ENCODE results near the gene TMEM35B. TPM values are rescaled to one million over a fixed set of nuclear protein-coding genes. Genes with fewer than 3 reads are reported as not detected.
"Not testable (repeated sequence)": the region's sequence is repeated elsewhere in the genome, so short reads cannot be mapped to it uniquely, and the experiment has no call there.

TMEM35B gene
- total and polyA plus RNA-seq, 8 donors = 10.7 to 33.8 (median 14.5) TPM

DNA sequence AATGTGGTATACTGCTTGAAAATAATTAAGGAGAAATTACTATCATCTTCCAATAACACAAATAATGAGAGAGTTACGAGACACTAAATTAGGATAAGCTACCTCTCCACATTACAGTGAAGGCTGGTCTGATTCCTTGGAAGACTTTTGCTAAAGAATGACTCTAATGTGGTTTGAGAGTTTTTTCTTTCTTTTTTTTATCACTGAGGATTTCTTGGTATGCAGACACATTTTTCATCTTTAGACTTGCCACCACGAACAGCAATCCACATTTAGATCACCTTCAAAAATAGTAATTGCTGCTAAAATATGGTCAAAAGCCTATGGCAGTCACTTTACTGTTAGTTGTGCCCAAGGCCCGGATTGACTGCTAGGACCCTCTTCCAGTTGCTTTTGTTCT, 16.6 kb upstream of the TMEM35B start:
- intact Hi-C loops (cut with DNase I) = no loop called here
- TF ChIP-seq, protein P1, sequence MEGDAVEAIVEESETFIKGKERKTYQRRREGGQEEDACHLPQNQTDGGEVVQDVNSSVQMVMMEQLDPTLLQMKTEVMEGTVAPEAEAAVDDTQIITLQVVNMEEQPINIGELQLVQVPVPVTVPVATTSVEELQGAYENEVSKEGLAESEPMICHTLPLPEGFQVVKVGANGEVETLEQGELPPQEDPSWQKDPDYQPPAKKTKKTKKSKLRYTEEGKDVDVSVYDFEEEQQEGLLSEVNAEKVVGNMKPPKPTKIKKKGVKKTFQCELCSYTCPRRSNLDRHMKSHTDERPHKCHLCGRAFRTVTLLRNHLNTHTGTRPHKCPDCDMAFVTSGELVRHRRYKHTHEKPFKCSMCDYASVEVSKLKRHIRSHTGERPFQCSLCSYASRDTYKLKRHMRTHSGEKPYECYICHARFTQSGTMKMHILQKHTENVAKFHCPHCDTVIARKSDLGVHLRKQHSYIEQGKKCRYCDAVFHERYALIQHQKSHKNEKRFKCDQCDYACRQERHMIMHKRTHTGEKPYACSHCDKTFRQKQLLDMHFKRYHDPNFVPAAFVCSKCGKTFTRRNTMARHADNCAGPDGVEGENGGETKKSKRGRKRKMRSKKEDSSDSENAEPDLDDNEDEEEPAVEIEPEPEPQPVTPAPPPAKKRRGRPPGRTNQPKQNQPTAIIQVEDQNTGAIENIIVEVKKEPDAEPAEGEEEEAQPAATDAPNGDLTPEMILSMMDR (IDR thresholded peaks at IDR 0.05) = no peak
- no peak for FAIRE-seq
- no peak for ATAC-seq
- Histone ChIP-seq H3K9me3 (no peaks in the 10 kb centered on the region), H3K4me3 (no peak overlapping the region), H3K27me3 (no peaks in the 10 kb centered on the region), H3K4me1 (no peaks in the 10 kb centered on the region), H3K36me3 (peaks cover 0 to 9% (median 0%) of the 10 kb centered on the region in 3 donors), H3K27ac (no peak overlapping the region)
- DNase-seq = no peak
- 80 to 82% methylated on average over 3 of the region's 3 CpGs for WGBS, 2 donors

- Histone ChIP-seq H3K27ac (no peak overlapping the region), H3K4me1 (no peaks in the 10 kb centered on the region), H3K36me3 (no peaks in the 10 kb centered on the region), H3K4me3 (no peak overlapping the region), H3K9me3 (no peaks in the 10 kb centered on the region), H3K27me3 (no peaks in the 10 kb centered on the region)
- TF ChIP-seq, protein P1 (IDR thresholded peaks at IDR 0.05) = no peak
- 90 to 93% methylated on average over 5 of the region's 5 CpGs for WGBS, 2 donors
- FAIRE-seq (peak; percentile 92), ATAC-seq (no peak), DNase-seq (no peak)
- intact Hi-C loops (cut with DNase I) = no loop called here
Observed at GRCh38 chr1:34994878-34995277, 9.7 kb upstream of the TMEM35B start.

DNA sequence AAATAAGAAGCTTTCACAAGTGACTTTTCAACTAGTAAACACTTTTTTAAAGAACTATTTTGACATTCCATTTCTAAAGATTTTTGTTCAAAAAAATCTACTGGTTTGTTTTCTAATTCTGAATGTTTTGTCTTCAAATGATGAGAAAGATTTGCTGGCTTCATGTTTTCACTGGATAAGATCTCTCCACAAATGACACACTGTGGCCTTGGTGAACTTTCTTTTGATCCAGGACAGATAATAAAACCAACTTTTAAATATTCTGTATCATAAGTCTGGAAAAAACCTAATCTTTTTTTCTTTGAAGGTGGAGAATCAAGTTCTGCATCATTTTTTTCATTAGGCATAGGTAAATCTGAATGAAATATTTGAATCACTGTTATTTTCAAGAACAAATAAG, 3.4 kb upstream of the TMEM35B start:
- TF ChIP-seq, protein P1 (IDR thresholded peaks at IDR 0.05) = no peak
- intact Hi-C loops (cut with DNase I) = no loop called here
- Histone ChIP-seq H3K27ac (no peak overlapping the region), H3K4me1 (peaks cover 5 to 9% (median 8%) of the 10 kb centered on the region in 3 donors), H3K27me3 (no peaks in the 10 kb centered on the region), H3K9me3 (no peaks in the 10 kb centered on the region), H3K4me3 (no peak overlapping the region), H3K36me3 (no peaks in the 10 kb centered on the region)
- DNase-seq (no peak), FAIRE-seq (no peak), ATAC-seq (no peak)

DNA sequence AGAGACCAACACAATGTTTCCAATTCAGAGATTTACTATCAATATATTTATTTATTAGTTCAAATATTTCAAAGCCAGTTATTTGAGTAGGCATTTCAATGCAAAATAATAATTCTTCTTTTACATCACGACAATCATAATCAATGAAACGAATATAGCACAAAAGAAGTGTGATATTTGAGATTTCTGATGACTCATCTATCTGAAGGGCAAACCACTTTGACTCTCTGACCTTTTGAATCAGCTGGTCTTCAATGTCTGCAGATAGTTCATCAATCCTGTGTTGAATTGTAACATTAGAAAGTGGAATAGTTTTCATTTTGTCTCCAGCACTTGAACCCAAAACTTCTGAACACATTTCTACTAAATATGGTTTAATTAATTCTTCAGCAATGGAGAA, 3.0 kb upstream of the TMEM35B start:
- no peak for DNase-seq
- Histone ChIP-seq H3K9me3 (no peaks in the 10 kb centered on the region), H3K4me1 (peaks cover 6 to 9% (median 9%) of the 10 kb centered on the region in 3 donors), H3K36me3 (no peaks in the 10 kb centered on the region), H3K27ac (no peak overlapping the region), H3K27me3 (no peaks in the 10 kb centered on the region), H3K4me3 (no peak overlapping the region)
- TF ChIP-seq, protein P1 (IDR thresholded peaks at IDR 0.05) = no peak
- 81 to 84% methylated on average over 2 of the region's 2 CpGs for WGBS, 2 donors
- intact Hi-C loops (cut with DNase I) = no loop called here
- no peak for ATAC-seq
- no peak for FAIRE-seq

- FAIRE-seq = no peak
Observed at GRCh38 chr1:34987018-34987417, 1.9 kb upstream of the TMEM35B start.

GRCh38 chr1:34985609-34985904, 410 bp upstream of the TMEM35B start:
- intact Hi-C loops (cut with DNase I); H3K4me1 ChIP-seq; FAIRE-seq; DNase-seq; H3K27me3 ChIP-seq; H3K36me3 ChIP-seq; H3K9me3 ChIP-seq: not testable (repeated sequence)
- peak overlapping the region; percentile 70 to 95 (median 76) for H3K4me3 ChIP-seq
- 16 to 25% methylated on average over 3 of the region's 3 CpGs for WGBS, 2 donors
- peak overlapping the region; percentile 78 to 83 (median 80) for H3K27ac ChIP-seq
- peak in 3 of 4 donors; percentile 26 to 43 (median 36) for ATAC-seq

More at GRCh38 chr1:34987018-34987417, 1.9 kb upstream of the TMEM35B start:
- Histone ChIP-seq H3K9me3 (no peaks in the 10 kb centered on the region), H3K27ac (no peak overlapping the region), H3K4me3 (no peak overlapping the region), H3K4me1 (peaks cover 6 to 9% (median 9%) of the 10 kb centered on the region in 3 donors), H3K36me3 (no peaks in the 10 kb centered on the region), H3K27me3 (no peaks in the 10 kb centered on the region)
- TF ChIP-seq, protein P1 (IDR thresholded peaks at IDR 0.05) = no peak
- no peak for ATAC-seq
- intact Hi-C loops (cut with DNase I) = no loop called here
- 96 to 98% methylated on average over 2 of the region's 2 CpGs for WGBS, 2 donors
- DNase-seq = no peak
